ENCODE results near the gene ARL3. TPM values are rescaled to one million over a fixed set of nuclear protein-coding genes. Genes with fewer than 3 reads are reported as not detected.
A peak's percentile ranks its signal among the peaks of the same experiment; 100 is the strongest.
"Not testable (repeated sequence)": the region's sequence is repeated elsewhere in the genome, so short reads cannot be mapped to it uniquely, and the experiment has no call there.

The ARL3 gene
- total and polyA plus RNA-seq, 9 donors, result 9.5 to 25.6 (median 23.3) TPM

GRCh38 chr10:102696736-102697135 lies 17.5 kb downstream of the ARL3 start:
- WGBS, 3 donors, result 95 to 100% (median 95%) methylated on average over 3 of the region's 3 CpGs
- no peak for DNase-seq
- intact Hi-C loops (cut with DNase I), result no loop called here
- Histone ChIP-seq H3K9me3 (no peaks in the 10 kb centered on the region), H3K4me3 (no peak overlapping the region), H3K4me1 (ENCODE audit: insufficient read depth) (peaks cover 1% of the 10 kb centered on the region), H3K27me3 (no peaks in the 10 kb centered on the region), H3K27ac (no peak overlapping the region), H3K36me3 (no peaks in the 10 kb centered on the region)
- no peak for TF ChIP-seq POLR2A (IDR thresholded peaks at IDR 0.05)
- TF ChIP-seq, protein P1, sequence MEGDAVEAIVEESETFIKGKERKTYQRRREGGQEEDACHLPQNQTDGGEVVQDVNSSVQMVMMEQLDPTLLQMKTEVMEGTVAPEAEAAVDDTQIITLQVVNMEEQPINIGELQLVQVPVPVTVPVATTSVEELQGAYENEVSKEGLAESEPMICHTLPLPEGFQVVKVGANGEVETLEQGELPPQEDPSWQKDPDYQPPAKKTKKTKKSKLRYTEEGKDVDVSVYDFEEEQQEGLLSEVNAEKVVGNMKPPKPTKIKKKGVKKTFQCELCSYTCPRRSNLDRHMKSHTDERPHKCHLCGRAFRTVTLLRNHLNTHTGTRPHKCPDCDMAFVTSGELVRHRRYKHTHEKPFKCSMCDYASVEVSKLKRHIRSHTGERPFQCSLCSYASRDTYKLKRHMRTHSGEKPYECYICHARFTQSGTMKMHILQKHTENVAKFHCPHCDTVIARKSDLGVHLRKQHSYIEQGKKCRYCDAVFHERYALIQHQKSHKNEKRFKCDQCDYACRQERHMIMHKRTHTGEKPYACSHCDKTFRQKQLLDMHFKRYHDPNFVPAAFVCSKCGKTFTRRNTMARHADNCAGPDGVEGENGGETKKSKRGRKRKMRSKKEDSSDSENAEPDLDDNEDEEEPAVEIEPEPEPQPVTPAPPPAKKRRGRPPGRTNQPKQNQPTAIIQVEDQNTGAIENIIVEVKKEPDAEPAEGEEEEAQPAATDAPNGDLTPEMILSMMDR (IDR thresholded peaks at IDR 0.05), result no peak

- H3K27me3 ChIP-seq; H3K27ac ChIP-seq; H3K9me3 ChIP-seq; intact Hi-C loops (cut with DNase I); H3K36me3 ChIP-seq; H3K4me1 ChIP-seq (ENCODE audit: insufficient read depth); DNase-seq; H3K4me3 ChIP-seq: not testable (repeated sequence)
- WGBS, 3 donors, result 96 to 98% (median 97%) methylated on average over 10 of the region's 10 CpGs
Observed at GRCh38 chr10:102695401-102695800, 18.8 kb downstream of the ARL3 start.

DNA sequence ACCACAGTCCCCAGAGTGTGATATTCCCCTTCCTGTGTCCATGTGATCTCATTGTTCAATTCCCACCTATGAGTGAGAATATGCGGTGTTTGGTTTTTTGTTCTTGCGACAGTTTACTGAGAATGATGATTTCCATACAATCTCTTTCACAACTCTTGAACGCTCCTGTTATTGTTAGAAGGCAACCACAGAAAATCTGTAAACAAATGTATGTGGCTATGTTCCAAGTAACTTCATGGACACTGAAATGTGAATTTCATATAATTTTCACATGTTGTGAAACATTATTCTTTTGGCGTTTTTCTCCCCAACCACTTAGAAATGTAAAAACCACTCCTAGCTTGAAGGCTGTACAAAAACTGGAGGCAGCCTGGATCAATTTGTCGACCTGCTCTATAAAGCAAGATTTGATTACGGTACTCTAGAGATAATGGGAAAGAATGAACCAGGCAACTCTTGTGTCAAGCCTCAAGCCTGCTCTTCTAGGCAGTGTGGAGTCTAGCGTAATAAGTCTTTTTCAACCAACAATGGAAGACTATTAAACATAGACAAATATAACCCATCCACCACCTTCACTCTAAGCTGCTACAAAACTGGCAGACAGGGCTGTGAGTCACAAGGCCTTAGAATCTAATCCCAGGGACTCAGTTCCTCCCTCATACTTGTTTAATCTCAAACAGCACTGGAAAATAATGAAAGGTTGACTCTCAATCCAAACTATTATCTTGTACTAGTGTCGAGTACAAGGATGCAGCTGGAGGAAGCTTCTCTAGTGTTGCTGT lies 22.7 kb downstream of the ARL3 start:
- DNase-seq, result peak in 1 of 5 donors; percentile 42
- Histone ChIP-seq H3K9me3 (no peaks in the 10 kb centered on the region), H3K4me1 (ENCODE audit: insufficient read depth) (peaks cover 4% of the 10 kb centered on the region), H3K36me3 (no peaks in the 10 kb centered on the region), H3K27ac (peak overlapping the region in 1 of 2 donors; percentile 46), H3K4me3 (no peak overlapping the region), H3K27me3 (no peaks in the 10 kb centered on the region)
- intact Hi-C loops (cut with DNase I), result no loop called here
- 18 to 31% (median 18%) methylated on average over 8 of the region's 8 CpGs for WGBS, 3 donors
- TF ChIP-seq EP300 (IDR thresholded peaks at IDR 0.05), result no peak
- TF ChIP-seq POLR2A (IDR thresholded peaks at IDR 0.05), result no peak
- TF ChIP-seq, protein P1 (IDR thresholded peaks at IDR 0.05), result no peak

DNA sequence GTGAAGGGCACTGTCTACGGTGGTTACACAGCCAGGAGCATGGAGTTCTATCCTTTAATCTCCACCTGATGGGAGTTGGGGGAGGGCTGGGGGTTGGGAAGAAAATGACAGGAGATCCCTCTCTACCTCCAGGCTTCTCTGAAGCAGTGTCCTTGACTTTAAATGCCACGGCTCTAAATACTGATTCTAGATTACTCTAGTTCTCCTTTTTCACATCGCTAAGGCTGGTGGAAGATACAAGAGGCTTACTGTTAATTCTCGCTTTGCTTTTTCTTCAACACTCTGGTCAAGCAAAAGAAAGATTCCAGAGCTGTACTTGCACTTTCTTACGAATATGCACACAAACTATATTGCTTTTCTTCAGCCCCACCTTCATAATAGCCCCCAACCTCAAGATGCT lies 30.5 kb downstream of the ARL3 start:
- no peak overlapping the region for H3K4me3 ChIP-seq
- no peak for DNase-seq
- no peaks in the 10 kb centered on the region for H3K9me3 ChIP-seq
- H3K27me3 ChIP-seq, result no peaks in the 10 kb centered on the region
- H3K27ac ChIP-seq, result no peak overlapping the region
- WGBS, 3 donors, result 81 to 89% (median 85%) methylated on average over 5 of the region's 5 CpGs
- intact Hi-C loops (cut with DNase I), result no loop called here
- H3K36me3 ChIP-seq, result no peaks in the 10 kb centered on the region
- TF ChIP-seq EP300 (IDR thresholded peaks at IDR 0.05), result no peak
- TF ChIP-seq, protein P1 (IDR thresholded peaks at IDR 0.05), result no peak
- no peak for TF ChIP-seq POLR2A (IDR thresholded peaks at IDR 0.05)
- H3K4me1 ChIP-seq (ENCODE audit: insufficient read depth), result peaks cover 6% of the 10 kb centered on the region

- intact Hi-C loops (cut with DNase I), result no loop called here
- H3K27me3 ChIP-seq, result no peaks in the 10 kb centered on the region
- H3K4me1 ChIP-seq (ENCODE audit: insufficient read depth), result peaks cover 6% of the 10 kb centered on the region
- no peak for DNase-seq
- no peak overlapping the region for H3K4me3 ChIP-seq
- H3K9me3 ChIP-seq, result no peaks in the 10 kb centered on the region
- TF ChIP-seq POLR2A (IDR thresholded peaks at IDR 0.05) (no peak), EP300 (IDR thresholded peaks at IDR 0.05) (no peak)
- TF ChIP-seq, protein P1 (IDR thresholded peaks at IDR 0.05), result no peak
- no peaks in the 10 kb centered on the region for H3K36me3 ChIP-seq
- WGBS, 3 donors, result 87 to 89% (median 89%) methylated on average over 4 of the region's 4 CpGs
- H3K27ac ChIP-seq, result no peak overlapping the region
Observed at GRCh38 chr10:102682981-102683380, 31.2 kb downstream of the ARL3 start.
